SHP77 treated with DMSO at 0.1 percent for 48 hours (cell line): ENCODE results near the gene MRPL20.
"Not testable (repeated sequence)": the region's sequence is repeated elsewhere in the genome, so short reads cannot be mapped to it uniquely, and the experiment has no call there.

Source experiments
- DNase-seq: peaks from one replicate; lab custom pipeline; 2025; lab: John Stamatoyannopoulos, UW

MRPL20 gene

DNA sequence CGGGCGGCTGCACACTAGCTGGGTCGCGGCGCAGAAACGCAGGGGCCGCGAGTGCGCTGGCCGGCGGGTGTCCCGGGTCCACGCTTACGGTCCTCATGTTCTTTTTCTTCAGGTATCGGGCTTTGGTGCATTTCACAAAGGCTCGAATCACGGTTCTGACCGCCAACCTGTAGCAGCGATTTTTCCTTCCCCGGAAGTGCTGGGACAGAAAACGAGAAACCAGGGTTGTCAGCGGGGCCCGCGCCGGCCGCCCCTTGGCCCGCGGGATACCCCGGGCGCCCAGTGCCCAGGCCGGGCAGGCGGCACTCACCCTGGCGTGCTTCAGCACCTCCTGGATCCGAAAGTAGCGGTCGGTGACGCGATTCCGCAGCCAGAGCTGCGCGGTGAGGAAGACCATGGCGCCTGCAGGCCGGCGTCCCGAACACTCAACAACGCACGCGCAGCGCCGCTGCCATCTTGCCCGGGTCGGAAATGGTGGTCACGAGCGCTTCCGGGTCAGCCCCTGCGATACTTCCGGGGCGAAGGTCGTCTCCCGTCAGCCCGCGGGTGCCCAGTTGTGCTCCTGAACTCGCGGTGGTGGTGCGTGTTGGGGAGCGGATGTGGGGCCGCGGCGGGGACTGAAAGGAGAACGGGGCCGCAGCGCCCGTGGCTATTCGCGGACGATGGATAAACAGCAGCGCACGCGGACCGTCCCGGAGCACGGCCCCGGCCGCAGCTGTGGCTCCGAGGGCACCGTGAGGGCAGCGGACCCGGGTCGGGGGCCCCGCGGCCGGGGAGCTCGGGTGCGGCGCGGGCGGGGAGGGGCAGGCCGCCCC lies at the start of gene MRPL20:
Gene MRPL20 (minus strand): TSS at position 473 of the 815 bp plus-strand sequence. CDS start 76 bp downstream, at position 397.
- peak; percentile 74 for DNase-seq

DNA sequence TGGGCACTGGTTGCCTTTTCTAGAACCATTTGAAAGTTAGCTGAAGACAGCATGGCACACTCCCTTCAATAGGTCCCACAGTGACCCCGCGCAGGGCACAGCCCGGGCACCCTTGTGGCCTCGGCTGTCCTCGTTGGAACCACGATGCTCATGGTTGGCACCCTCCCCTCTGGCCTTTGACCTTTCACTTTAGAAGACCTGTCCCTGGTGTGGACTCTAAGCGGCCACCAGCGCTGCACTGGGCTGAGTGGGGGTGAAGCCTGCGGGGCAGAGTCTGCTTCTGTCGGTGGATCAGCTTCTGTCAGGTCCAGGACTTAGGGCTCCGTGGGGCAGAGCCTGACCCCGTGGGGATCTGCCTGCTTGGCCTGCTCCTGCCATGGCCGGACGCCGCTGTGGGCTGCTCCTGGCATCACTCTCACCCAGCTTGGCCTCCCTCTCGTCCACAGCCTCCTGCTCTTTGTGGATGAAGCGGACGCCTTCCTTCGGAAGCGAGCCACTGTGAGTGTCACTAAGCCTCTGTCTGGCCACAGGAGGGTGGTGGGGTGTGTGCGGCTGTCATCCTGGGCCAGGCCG lies 49.7 kb upstream of the MRPL20 start:
- DNase-seq: not testable (repeated sequence)

- DNase-seq: not testable (repeated sequence)
These were observed 48.8 kb upstream of the MRPL20 start for GRCh38 chr1:1455934-1456333.

DNA sequence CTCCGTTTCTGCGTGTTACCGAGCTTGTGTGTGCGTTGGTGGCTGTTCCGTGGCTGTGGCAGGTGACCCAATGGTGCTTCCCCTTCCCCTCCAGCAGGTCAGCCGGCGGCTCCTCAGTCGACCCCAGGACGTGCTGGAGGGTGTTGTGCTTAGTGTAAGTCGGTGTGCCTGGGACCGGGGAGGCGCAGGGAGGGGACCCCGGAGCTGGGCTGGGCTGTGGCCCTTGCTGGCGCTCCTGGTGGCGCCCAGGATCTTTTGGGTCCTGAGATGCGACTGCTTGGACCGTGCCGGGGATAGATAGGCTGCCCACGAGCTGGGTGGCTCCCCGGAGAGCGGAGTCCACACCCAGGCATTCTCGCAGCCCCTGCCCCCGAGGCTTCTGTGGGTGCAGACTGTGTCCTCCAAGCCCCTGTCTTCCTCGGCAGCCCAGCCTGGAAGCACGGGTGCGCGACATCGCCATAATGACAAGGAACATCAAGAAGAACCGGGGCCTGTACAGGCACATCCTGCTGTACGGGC lies 48.3 kb upstream of the MRPL20 start:
- no peak for DNase-seq

- not testable (repeated sequence) for DNase-seq
These were observed 47.4 kb upstream of the MRPL20 start for GRCh38 chr1:1454286-1455056.

GRCh38 chr1:1452882-1453281 lies 45.8 kb upstream of the MRPL20 start:
- DNase-seq: no peak

DNA sequence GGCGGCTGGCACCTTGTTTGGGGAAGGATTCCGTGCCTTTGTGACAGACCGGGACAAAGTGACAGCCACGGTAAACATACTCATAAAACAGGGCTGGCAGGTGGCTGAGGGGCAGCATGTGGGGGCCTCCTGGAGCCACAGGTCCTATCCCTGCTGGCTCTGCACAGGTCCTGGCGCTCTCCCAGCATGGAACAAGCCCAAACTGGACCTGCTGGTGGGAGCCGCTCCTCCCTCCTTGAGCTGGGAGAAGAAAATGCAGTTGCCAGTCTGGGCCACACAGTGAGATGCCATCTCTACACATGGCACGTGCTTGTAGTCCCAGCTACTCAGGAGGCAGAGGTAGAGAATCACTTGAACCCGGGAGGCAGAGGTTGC lies 45.3 kb upstream of the MRPL20 start:
- not testable (repeated sequence) for DNase-seq

GRCh38 chr1:1451696-1452364 lies 44.7 kb upstream of the MRPL20 start:
- no peak for DNase-seq

- DNase-seq: not testable (repeated sequence)
These were observed 43.5 kb upstream of the MRPL20 start for GRCh38 chr1:1450616-1451015.

DNA sequence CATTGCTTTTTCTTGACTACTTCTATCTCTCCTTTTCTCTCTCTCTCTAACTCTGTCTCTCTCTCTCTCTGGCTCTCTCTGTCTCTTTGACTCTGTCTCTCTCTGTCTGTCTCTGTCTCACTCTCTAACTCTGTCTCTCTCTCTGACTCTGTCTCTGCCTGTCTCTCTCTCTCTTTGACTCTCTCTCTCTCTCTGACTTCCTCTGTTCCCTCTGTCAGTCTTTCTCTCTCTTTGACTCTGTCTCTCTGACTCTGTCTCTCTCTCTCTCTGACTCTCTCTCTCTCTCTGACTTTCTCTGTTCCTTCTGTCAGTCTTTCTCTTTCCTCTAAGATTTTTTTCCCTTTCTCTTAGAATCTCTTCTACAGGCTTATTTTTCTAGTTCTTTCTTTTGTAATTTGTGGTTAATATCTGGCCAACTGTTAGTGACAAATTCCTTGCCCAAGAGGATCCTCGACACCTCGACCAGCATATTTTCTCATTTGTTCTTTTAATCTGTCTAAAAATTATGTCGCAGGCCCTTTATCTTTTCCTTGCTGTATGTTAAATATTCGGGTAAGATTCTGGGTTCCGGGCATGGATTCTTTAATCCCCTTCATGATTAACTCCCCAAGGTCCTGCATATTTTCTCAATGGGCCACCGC lies 42.1 kb upstream of the MRPL20 start, which contains the start of gene ATAD3C:
Gene ATAD3C (plus strand): TSS at position 591 of the 641 bp plus-strand sequence. CDS start 995 bp downstream, outside the sequence.
- no peak for DNase-seq

DNA sequence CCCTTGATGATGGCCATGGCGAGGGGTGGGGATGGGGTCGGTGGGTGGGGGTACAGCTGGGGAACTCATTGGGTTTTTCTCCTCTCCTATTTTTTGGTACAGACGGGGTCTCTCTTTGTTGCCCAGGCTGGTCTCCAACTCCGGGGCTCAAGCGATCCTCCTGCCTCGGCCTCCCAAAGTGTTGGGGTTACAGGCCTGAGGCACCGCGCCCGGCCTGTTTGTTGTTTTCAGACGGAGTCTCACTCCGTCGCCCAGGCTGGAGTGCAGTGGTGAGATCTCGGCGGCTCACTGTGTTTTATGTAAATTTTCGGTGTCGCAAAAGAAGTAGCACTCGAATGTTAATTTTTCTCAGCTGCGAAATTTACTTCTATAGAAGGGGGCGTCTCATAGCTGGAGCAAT lies 39.5 kb upstream of the MRPL20 start:
- not testable (repeated sequence) for DNase-seq

- DNase-seq: no peak
These were observed 35.1 kb upstream of the MRPL20 start for GRCh38 chr1:1442069-1442770.

DNA sequence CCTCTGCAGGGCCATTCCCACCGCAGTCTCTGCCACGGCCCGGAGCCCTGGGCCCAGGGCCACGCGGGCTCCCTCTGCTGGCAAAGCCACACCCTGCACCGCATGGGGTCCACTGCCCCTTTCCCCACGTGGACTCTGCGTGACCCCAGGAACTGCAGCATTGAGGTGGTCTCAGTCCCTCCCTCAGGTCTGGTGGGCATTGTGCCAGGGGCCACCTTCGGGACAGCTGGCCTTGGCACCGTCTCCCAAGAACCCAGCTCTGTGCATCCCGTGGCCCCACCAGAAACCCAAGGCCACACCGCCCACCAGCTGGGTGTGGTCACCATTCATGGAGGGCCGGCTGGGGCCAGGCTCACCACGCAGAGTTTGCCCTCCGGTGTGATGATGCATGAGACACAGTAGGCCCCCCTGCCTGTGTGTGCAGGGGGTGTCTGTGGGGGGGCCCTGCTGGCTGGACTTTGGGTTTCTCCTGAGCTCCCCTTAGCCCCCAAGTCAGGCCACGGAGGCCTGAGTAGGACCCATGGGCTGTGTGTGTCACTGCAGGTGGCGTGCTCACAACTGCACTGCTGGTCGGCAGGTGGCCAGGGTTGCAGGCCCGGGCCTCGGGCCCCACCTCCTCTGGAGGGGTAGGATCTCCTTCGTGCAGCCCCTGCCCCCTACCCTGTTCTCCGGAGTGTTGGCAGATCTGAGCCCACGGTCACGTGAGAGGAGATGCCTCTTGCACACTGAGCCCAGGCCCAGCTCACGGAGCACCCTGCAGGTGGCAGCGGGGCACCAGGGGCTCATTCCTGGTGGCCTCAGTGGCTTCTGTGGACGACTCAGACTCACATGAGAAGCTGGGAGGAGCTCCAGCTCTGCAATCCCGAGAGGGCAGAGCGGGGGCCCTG lies 34.2 kb upstream of the MRPL20 start:
- no peak for DNase-seq

GRCh38 chr1:1440262-1441001 lies 33.3 kb upstream of the MRPL20 start:
- DNase-seq: no peak

- no peak for DNase-seq
These were observed 32.6 kb upstream of the MRPL20 start for GRCh38 chr1:1439546-1440261.

GRCh38 chr1:1438531-1439381 lies 31.7 kb upstream of the MRPL20 start:
- DNase-seq: no peak

GRCh38 chr1:1437904-1438376 lies 30.8 kb upstream of the MRPL20 start:
- no peak for DNase-seq
